NCI-H1092 treated with DMSO at 0.1 percent for 48 hours (cell line): ENCODE data around the gene CLOCK.

Experiments
- DNase-seq: peaks from one replicate; lab custom pipeline; 2025; lab: John Stamatoyannopoulos, UW

The CLOCK gene

GRCh38 chr4:55380576-55380975, 166.1 kb downstream of the CLOCK start:
- DNase-seq, result no peak

DNA sequence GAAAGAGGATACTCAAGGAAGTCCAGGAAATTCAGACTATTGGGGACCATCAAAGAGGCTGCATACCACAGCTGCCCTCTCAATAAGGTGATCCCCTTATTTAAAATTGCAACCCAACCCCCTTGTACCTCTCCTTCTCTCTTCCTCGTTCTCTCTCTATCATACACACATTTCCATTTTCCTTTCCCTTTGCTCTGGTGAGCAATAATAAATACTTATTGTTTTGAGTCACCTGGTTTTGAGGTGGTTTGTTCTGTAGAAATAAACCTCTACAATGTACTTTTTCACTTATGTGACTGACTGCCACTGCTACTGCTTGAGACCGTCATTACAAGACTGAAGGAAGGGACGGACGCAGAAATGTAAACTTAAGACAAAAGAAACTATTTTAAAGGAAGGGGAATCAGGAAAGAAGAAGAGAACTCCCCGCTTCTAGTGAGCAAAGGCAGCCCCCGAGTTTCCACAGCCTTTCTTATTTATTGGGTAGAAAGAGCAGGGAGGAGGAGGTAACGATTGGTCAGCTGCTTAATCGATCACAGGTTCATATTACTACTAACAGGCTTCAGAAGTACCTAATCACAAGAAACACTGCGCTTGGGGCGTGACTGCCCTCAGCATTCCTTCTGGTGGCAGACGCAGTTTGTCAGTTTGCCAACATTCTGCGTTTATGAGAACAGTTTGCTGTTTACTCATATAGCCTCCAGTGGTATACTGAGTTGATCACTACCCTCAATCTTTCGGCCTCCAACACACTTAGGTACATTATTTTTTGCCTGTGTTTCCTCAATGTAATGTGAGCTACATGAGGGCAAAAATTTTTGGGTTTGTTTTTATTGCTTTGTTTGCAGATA, 167.9 kb downstream of the CLOCK start:
- DNase-seq, result no peak
